Urinary bladder (tissue), 4 donors: Measurements from ENCODE around the gene SRGAP2C. TPM values are rescaled to one million over a fixed set of nuclear protein-coding genes. Genes with fewer than 3 reads are reported as not detected.
"Not testable (repeated sequence)": the region's sequence is repeated elsewhere in the genome, so short reads cannot be mapped to it uniquely, and the experiment has no call there.

ENCODE experiments used
- DNase-seq: peaks from one replicate; pipeline ENCODE4 v3.0.0-alpha.2; 2015; ENCODE audit errors: extremely low spot score
- H3K27ac ChIP-seq: one replicate; pipeline ENCODE4 v1.5.1; 2013; ENCODE audit warnings: low read depth, mild to moderate bottlenecking, moderate library complexity
- H3K36me3 ChIP-seq: one replicate; pipeline ENCODE4 v1.6.1; 2013; ENCODE audit warnings: mild to moderate bottlenecking, moderate library complexity; ENCODE audit not compliant: insufficient read depth
- H3K4me1 ChIP-seq: one replicate; pipeline ENCODE4 v1.6.1; 2013; ENCODE audit warnings: mild to moderate bottlenecking, moderate library complexity; ENCODE audit not compliant: insufficient read depth
- H3K4me3 ChIP-seq: one replicate; pipeline ENCODE4 v1.5.1; 2013; ENCODE audit warnings: low read depth, low read length
- WGBS: extraction: QIAGEN DNeasy Blood & Tissue Kit; methylation state at CpG from one replicate; pipeline ENCODE4 v1.1.7; 2013; 5-methylcytosine and 5-hydroxymethylcytosine counted together
- polyA plus RNA-seq: library from polyadenylated mRNA; stranded (reverse); fragments of 200-250 nt; gene quantifications from one replicate; pipeline ENCODE4 v1.2.3, GENCODE V29; 2013
- total RNA-seq: library from RNA; depleted of rRNA; stranded (reverse); fragments of >200 nt; gene quantifications from one replicate; pipeline ENCODE4 v1.2.3, GENCODE V29; 2014
- donor health status: healthy with polysubstance abuse.
- donor health status: healthy.

Gene SRGAP2C
- total and polyA plus RNA-seq, 2 donors: 10.0 to 26.8 TPM

DNA sequence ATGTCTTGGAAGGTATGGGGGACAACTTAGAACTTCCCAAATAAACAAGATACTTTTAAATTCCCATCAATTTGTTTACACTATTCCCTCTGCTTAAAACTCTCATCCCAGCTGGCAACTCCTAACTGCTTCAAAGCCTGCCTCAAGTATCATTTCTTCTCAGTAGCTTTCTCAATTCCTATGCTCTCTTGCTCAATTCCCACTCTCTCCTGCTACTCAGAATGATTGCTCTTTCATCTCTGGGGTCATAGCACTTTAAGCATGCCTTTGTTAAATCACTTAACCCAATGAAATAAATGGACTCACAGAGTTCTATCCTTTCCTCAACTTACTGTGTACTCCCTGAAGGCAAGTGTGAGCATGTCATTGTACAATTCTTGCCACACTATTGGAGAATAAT, 19.5 kb upstream of the SRGAP2C start:
- H3K27ac ChIP-seq: not testable (repeated sequence)

GRCh38 chr1:121167225-121167738, 17.5 kb upstream of the SRGAP2C start:
- not testable (repeated sequence) for DNase-seq, H3K36me3 ChIP-seq, H3K4me1 ChIP-seq, H3K27ac ChIP-seq, H3K4me3 ChIP-seq
- WGBS: 76% methylated on average over 2 of the region's 2 CpGs

More for the DNA sequence above, 19.5 kb upstream of the SRGAP2C start:
- not testable (repeated sequence) for H3K4me3 ChIP-seq, H3K4me1 ChIP-seq, DNase-seq, H3K36me3 ChIP-seq

DNA sequence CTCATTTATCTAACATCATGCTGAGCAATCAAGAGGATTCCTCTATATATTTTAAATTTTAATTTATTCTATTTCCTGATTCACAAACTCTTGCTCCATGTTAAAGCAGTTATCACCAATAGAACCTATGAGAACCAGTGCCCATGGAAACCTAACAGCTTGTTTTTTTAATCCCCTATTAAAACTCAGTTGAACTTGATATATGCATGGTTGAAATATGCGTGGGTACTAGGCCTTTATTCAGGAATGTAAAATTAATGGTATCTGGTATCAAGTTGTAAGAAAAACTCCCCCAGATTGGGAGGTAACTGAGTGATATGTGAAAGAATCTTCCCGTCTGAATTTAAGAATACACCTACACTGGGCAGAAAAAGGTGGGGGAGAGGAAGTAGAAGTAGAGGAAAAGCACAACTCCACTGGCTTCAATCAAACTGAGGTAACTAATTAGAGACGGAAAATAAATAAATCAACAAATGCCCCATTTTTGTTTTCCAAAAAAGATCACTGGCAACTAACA, 16.6 kb upstream of the SRGAP2C start:
- DNase-seq, H3K4me3 ChIP-seq, H3K27ac ChIP-seq, H3K36me3 ChIP-seq, H3K4me1 ChIP-seq: not testable (repeated sequence)
- 93% methylated on average over 2 of the region's 3 CpGs for WGBS

DNA sequence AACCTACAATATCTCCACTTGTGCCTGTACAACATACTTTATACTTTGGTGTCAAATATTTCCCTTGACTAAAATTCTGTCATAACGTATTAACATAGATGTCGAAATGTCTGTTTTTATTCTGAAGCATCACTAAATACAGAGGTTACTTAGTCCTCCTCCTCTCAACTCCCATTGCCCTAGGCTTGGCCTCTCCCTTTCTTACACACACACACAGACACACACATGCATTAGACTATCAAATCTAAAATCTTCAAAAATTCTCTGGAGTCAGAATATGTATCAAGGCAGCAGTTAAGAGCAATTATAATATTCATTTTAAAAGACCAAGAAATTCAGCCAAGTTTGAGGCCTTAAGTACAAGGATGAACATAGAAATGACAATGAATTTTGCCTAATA, 8.1 kb upstream of the SRGAP2C start:
- 98% methylated on average over 2 of the region's 2 CpGs for WGBS
- H3K4me1 ChIP-seq, DNase-seq, H3K36me3 ChIP-seq, H3K4me3 ChIP-seq, H3K27ac ChIP-seq: not testable (repeated sequence)

DNA sequence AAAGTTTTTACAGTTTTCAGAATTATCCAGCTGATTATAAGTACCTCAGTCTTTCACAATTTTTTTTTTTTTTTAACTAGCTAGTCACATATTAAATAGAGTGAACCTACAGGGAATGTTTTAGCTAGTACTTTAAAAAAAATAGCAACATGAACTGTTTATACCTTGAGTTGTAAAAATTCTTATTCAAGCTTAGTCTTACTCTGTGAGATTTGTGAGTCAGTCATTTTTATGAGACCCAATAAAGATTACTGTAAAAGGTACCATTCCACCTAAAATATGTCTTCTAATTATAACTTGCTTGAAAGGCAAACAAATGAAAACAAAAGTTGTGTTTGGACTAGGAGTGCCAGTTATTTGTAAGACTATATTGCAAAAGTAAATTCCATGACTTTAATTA, 6.6 kb upstream of the SRGAP2C start:
- not testable (repeated sequence) for H3K4me3 ChIP-seq, H3K27ac ChIP-seq, H3K36me3 ChIP-seq, DNase-seq, H3K4me1 ChIP-seq

DNA sequence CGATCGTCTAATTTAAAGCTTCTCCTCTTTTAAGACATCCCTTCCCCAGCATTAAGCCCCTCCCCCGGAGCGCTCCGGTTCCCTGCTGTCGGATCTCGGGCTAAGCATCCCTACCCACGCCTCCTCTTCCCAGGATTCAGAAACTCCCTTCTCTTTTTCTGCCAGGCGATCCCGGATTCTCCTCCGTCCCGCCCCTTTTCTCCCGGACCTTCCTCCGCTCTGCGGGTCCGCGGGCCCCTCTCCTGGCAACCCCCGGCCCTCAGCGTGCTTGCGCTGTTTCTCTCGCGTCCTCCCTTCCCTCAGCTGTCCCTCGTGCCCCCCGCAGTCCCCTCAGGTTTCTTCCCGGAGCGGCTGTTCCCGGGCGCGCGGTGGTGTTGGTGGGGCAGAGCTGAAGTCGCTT, 908 bp upstream of the SRGAP2C start:
- H3K4me3 ChIP-seq, H3K36me3 ChIP-seq, H3K27ac ChIP-seq, H3K4me1 ChIP-seq, DNase-seq: not testable (repeated sequence)
- under 1% methylated on average over 14 of the region's 31 CpGs for WGBS

DNA sequence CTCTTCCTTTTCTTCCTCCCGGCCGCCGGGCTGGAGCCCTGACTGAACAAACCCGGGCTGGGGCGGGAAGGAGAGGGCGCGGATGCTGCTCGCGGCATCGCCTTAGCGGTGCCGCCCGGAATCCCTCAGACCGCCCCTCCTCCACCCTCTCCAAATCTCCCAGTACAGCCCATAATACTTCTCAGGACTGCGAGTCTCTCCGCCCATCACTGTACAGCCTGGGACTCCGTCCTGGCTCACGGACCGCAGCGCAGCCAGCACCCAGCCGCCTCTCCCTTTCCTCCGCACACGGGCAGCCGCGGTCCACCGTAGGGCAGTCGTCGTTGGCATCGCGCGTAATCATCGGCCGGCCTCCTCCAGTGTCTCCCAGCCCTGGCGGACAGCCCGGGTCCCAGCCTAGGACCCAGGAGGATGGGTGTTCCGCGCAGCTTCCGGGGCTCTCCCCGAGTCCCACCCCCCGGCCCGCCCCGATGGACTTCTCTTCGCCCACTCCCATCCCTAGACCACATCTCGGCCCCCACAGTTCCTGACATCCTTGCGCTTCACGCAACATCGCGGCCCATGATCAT, 449 bp downstream of the SRGAP2C start:
- H3K4me3 ChIP-seq, H3K27ac ChIP-seq, H3K36me3 ChIP-seq, DNase-seq, H3K4me1 ChIP-seq: not testable (repeated sequence)
- WGBS: no CpG with 5 or more reads among the region's 48 CpGs

DNA sequence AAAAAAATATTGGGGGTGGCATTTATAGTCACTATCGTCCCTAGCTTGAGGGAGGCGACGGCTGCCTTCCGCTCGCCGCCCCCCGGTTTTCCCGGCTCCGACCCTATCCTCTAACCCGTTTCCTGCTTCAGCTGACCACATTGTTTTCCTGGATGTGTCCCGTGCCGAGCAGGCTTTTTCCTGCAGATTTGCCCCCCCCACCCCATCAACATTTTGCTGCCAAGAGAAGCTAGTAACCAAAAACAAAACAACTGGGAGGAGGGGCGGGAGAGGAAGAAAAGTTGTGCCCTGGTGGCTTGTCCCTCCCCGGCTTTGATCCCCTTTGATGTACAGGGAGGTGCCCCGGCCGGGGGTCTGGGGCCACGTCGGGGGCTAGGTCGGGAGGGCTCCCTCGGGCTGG, 1.4 kb downstream of the SRGAP2C start:
- H3K4me3 ChIP-seq, H3K27ac ChIP-seq, H3K36me3 ChIP-seq, DNase-seq, H3K4me1 ChIP-seq: not testable (repeated sequence)
- 0% methylated on average over 4 of the region's 20 CpGs for WGBS

- not testable (repeated sequence) for DNase-seq, H3K4me3 ChIP-seq, H3K27ac ChIP-seq, H3K4me1 ChIP-seq, H3K36me3 ChIP-seq
- WGBS: 77% methylated on average over 5 of the region's 5 CpGs
Observed at GRCh38 chr1:121187914-121188313, 3.1 kb downstream of the SRGAP2C start.

- H3K36me3 ChIP-seq, H3K4me3 ChIP-seq, H3K27ac ChIP-seq, H3K4me1 ChIP-seq, DNase-seq: not testable (repeated sequence)
- 94% methylated on average over 2 of the region's 2 CpGs for WGBS
Observed at GRCh38 chr1:121192512-121192911, 7.7 kb downstream of the SRGAP2C start.

- 89% methylated on average over 3 of the region's 7 CpGs for WGBS
Observed at GRCh38 chr1:121197095-121197882, 12.5 kb downstream of the SRGAP2C start.

GRCh38 chr1:121199763-121200162, 15.0 kb downstream of the SRGAP2C start:
- WGBS: 100% methylated on average over 1 of the region's 3 CpGs
- H3K27ac ChIP-seq, H3K4me3 ChIP-seq, H3K36me3 ChIP-seq, H3K4me1 ChIP-seq, DNase-seq: not testable (repeated sequence)

More at GRCh38 chr1:121197095-121197882, 12.5 kb downstream of the SRGAP2C start:
- H3K27ac ChIP-seq, H3K36me3 ChIP-seq, H3K4me3 ChIP-seq, H3K4me1 ChIP-seq, DNase-seq: not testable (repeated sequence)

DNA sequence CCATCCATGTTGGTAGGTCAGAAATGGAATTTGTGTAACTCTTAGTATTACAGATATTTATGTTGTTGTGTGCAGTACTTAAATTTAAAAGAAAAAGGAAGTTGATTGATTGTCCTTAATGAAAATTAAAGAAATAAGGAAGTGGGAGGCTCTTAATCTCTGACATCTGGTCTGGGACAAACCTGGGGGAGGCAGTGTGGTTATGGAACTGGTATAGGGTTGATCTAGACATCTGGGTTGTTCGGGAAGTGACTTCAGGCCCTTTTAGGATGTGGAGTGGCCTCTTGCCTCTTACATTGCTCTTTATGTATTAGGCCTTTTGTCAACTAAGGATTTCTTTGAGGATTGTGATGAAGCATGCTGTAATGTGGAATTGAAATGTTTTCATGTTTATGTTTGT, 15.5 kb downstream of the SRGAP2C start:
- no CpG with 5 or more reads among the region's 1 CpG for WGBS
- H3K27ac ChIP-seq, DNase-seq, H3K36me3 ChIP-seq, H3K4me1 ChIP-seq, H3K4me3 ChIP-seq: not testable (repeated sequence)
